HepG2 (cell line): ENCODE data around the gene GRAMD4. TPM values are rescaled to one million over a fixed set of nuclear protein-coding genes. Genes with fewer than 3 reads are reported as not detected.
A peak's percentile ranks its signal among the peaks of the same experiment; 100 is the strongest.

Experiments used
- ATF1 ChIP-seq: IDR thresholded peaks from 2 replicates; pipeline ENCODE4 v1.6.1; 2016; ENCODE audit warnings: mild to moderate bottlenecking, control low read depth
- DNMT1 ChIP-seq: sonication (generic); formaldehyde crosslinking; IDR thresholded peaks from 2 replicates; pipeline ENCODE4 v1.5.1; 2020; ENCODE audit warnings: mild to moderate bottlenecking, missing genetic modification reagents
- HMGXB4 ChIP-seq, 2 experiments: sonication (generic) in 1 of 2; formaldehyde crosslinking in 1 of 2; IDR thresholded peaks; 2 replicates each; pipeline versions ENCODE4 v1.4.0 to v1.6.1; 2018 to 2020; ENCODE audit warnings: missing genetic modification reagents in 2 of 2, borderline replicate concordance in 1 of 2, low read depth in 1 of 2, mild to moderate bottlenecking in 1 of 2, missing biosample characterization in 1 of 2
- HNRNPH1 ChIP-seq: fragments of 200-400 bp; formaldehyde crosslinking; optimal IDR thresholded peaks from 2 replicates; pipeline ENCODE3; 2017; ENCODE audit warnings: mild to moderate bottlenecking, low read depth, low read length
- HOXA7 ChIP-seq: sonication (generic); formaldehyde crosslinking; IDR thresholded peaks from 2 replicates; pipeline ENCODE4 v1.8.1; 2022; ENCODE audit warnings: mild to moderate bottlenecking, missing genetic modification reagents, moderate library complexity
- PRDM15 ChIP-seq: sonication (generic); formaldehyde crosslinking; IDR thresholded peaks from 2 replicates; pipeline ENCODE4 v1.4.0; 2020; ENCODE audit warnings: missing genetic modification reagents
- PRDM4 ChIP-seq: sonication (generic); formaldehyde crosslinking; IDR thresholded peaks from 2 replicates; pipeline ENCODE4 v1.9.0; 2021; ENCODE audit warnings: missing genetic modification reagents, borderline replicate concordance
- RBM39 ChIP-seq: fragments of 200-400 bp; formaldehyde crosslinking; IDR thresholded peaks from one replicate; pipeline ENCODE4 v1.6.1; 2018; ENCODE audit warnings: antibody characterized with exemption, mild to moderate bottlenecking, low read depth, low read length; ENCODE audit not compliant: poor library complexity, severe bottlenecking
- SIX1 ChIP-seq: sonication (generic); formaldehyde crosslinking; IDR thresholded peaks from 2 replicates; pipeline ENCODE4 v1.4.0; 2020; ENCODE audit warnings: missing genetic modification reagents, borderline replicate concordance
- ZKSCAN1 ChIP-seq: fragments of 150-350 bp; IDR thresholded peaks from 2 replicates; pipeline ENCODE4 v1.6.1; 2014; ENCODE audit warnings: low read length
- ZNF121 ChIP-seq: sonication (generic); formaldehyde crosslinking; IDR thresholded peaks from 2 replicates; pipeline ENCODE4 v1.5.0; 2020; ENCODE audit warnings: mild to moderate bottlenecking, missing genetic modification reagents
- ZNF142 ChIP-seq: sonication (generic); formaldehyde crosslinking; IDR thresholded peaks from 2 replicates; pipeline ENCODE4 v1.4.0; 2020; ENCODE audit warnings: missing genetic modification reagents
- ZNF207 ChIP-seq: fragments of 450-650 bp; IDR thresholded peaks from 2 replicates; pipeline ENCODE4 v1.6.1; 2016; ENCODE audit warnings: antibody characterized with exemption, borderline replicate concordance
- ZNF670 ChIP-seq: sonication (generic); formaldehyde crosslinking; IDR thresholded peaks from 2 replicates; pipeline ENCODE4 v1.8.0; 2022; ENCODE audit warnings: mild to moderate bottlenecking, missing genetic modification reagents, borderline replicate concordance
- ZNF839 ChIP-seq: sonication (generic); formaldehyde crosslinking; IDR thresholded peaks from 2 replicates; pipeline ENCODE4 v1.4.0; 2020; ENCODE audit warnings: missing genetic modification reagents, mild to moderate bottlenecking, borderline replicate concordance
- polyA plus RNA-seq, 8 experiments: library from polyadenylated mRNA; depleted of rRNA in 3 of 8; stranded (reverse) in 7 of 8; unstranded in 1 of 8; fragments of >200 nt; fragmentation: Illumina TruSeq in 4 of 8; extraction: Trizol in 4 of 8; gene quantifications; 2 replicates each; pipeline versions ENCODE4 v1.2.1 to v1.2.3, GENCODE V29; 2011 to 2016; ENCODE audit warnings: low read depth in 4 of 8, missing spikeins in 1 of 8, mixed read lengths in 1 of 8; ENCODE audit not compliant: insufficient read depth in 1 of 8
- total RNA-seq, 5 experiments: library from RNA; depleted of rRNA; stranded (reverse); fragments of >200 nt; fragmentation: Illumina TruSeq; extraction: Trizol; gene quantifications; 2 replicates each; pipeline ENCODE4 v1.2.3, GENCODE V29; 2016; ENCODE audit warnings: low read depth in 1 of 5

Gene GRAMD4
- total and polyA plus RNA-seq, 2 of the 13 experiments (the other 11 are each of a cell fraction or from before 2014, with no cell fraction given), result 15.2 to 15.7 TPM

- TF ChIP-seq ZNF142 (no peak), ZNF839 (CRISPR knock-in tag) (no peak), ATF1 (no peak), HMGXB4 (CRISPR knock-in tag; IDR thresholded peaks at IDR 0.05; ENCODE audit: borderline replicate concordance in 1 of 2, low read depth in 1 of 2) (peak; percentile 48 to 63; a peak in 1 of 4 replicates), HNRNPH1 (no peak), DNMT1 (CRISPR knock-in tag) (no peak), ZNF670 (no peak), PRDM15 (no peak), ZKSCAN1 (no peak), SIX1 (CRISPR knock-in tag) (no peak), ZNF121 (CRISPR knock-in tag) (no peak; the same call in 1 of the 2 replicates), ZNF207 (no peak), RBM39 (no peak), PRDM4 (CRISPR knock-in tag) (no peak), HOXA7 (CRISPR knock-in tag) (no peak)
Observed at GRCh38 chr22:46609175-46609690, 11.0 kb upstream of the GRAMD4 start (continued).
